ENCODE data around the gene LBHD1. TPM values are rescaled to one million over a fixed set of nuclear protein-coding genes. Genes with fewer than 3 reads are reported as not detected.
A peak's percentile ranks its signal among the peaks of the same experiment; 100 is the strongest.
"Not testable (repeated sequence)": the region's sequence is repeated elsewhere in the genome, so short reads cannot be mapped to it uniquely, and the experiment has no call there.

The LBHD1 gene
- total RNA-seq, 1 experiment from 2014 or later = 16.1 TPM

- Histone ChIP-seq H3K79me2 (ENCODE audit: low read depth) (peaks cover 19% of the 10 kb centered on the region), H2AFZ (peak overlapping the region; percentile 85), H3K9me2 (ENCODE audit: insufficient read depth) (no peaks in the 10 kb centered on the region), H4K20me1 (ENCODE audit: insufficient read depth) (no peaks in the 10 kb centered on the region), H3F3A (ENCODE audit: insufficient read depth, low read depth) (peaks cover 34% of the 10 kb centered on the region), H3K27ac (peak overlapping the region; percentile 79), H3K36me3 (ENCODE audit: low read depth) (peaks cover 6% of the 10 kb centered on the region; the same call in 1 of the 2 replicates), H3K4me3 (peak overlapping the region; percentile 89), H3K4me2 (peak overlapping the region; percentile 96), H3K9me3 (ENCODE audit: insufficient read depth, low read depth) (no peaks in the 10 kb centered on the region), H3K4me1 (replicated peaks; ENCODE audit: insufficient read depth) (peaks cover 30% of the 10 kb centered on the region), H3K27me3 (ENCODE audit: insufficient read depth, low read depth) (no peaks in the 10 kb centered on the region)
- POLR2A ChIA-PET (ENCODE audit: unreplicated experiment) = interaction anchor here (0.5 to 1.2 kb wide), 5 partner anchors 10 to 66 kb away, joined by 3 to 15 read pairs (median 5); partner anchors contain the start of genes C11orf98, CSKMT, POLR2G and TAF6L
- TSS peak; percentile 4 for BruUV-seq (replicated peaks)
- peak; percentile 50 to 66 for DNase-seq
- intact Hi-C loops (cut with micrococcal nuclease; ENCODE audit: unreplicated experiment) = loop anchor here (5.0 kb wide), 2 partner anchors 93 to 137 kb away; partner anchors contain the start of genes EML3 and ROM1
- no peak; the same call in 1 of the 2 replicates for TF ChIP-seq CTCF (conservative IDR thresholded peaks at IDR 0.05)
- TF ChIP-seq EZH2 (IDR thresholded peaks at IDR 0.05; ENCODE audit: low read depth) = no peak
- CTCF ChIA-PET = interaction anchor here (0.6 to 1.3 kb wide), 4 partner anchors 12 to 94 kb away, joined by 3 to 14 read pairs (median 4); no protein-coding TSS in a partner anchor
Measured at GRCh38 chr11:62705413-62705812, 33.3 kb upstream of the LBHD1 start.

- peaks cover 25% of the 10 kb centered on the region for H3F3A ChIP-seq (ENCODE audit: insufficient read depth, low read depth)
- H4K20me1 ChIP-seq (ENCODE audit: insufficient read depth); H3K9me3 ChIP-seq (ENCODE audit: insufficient read depth, low read depth); H2AFZ ChIP-seq; H3K4me2 ChIP-seq; POLR2A ChIA-PET (ENCODE audit: unreplicated experiment); intact Hi-C loops (cut with micrococcal nuclease; ENCODE audit: unreplicated experiment); H3K27me3 ChIP-seq (ENCODE audit: insufficient read depth, low read depth); H3K36me3 ChIP-seq (ENCODE audit: low read depth); H3K4me3 ChIP-seq; H3K27ac ChIP-seq; BruUV-seq (replicated peaks); H3K9me2 ChIP-seq (ENCODE audit: insufficient read depth); DNase-seq: not testable (repeated sequence)
- H3K79me2 ChIP-seq (ENCODE audit: low read depth) = peaks cover 19% of the 10 kb centered on the region
- CTCF ChIA-PET = interaction anchor here (0.6 kb wide), 1 partner anchor 24 kb away, joined by 3 read pairs; no protein-coding TSS in a partner anchor
- peaks cover 24% of the 10 kb centered on the region for H3K4me1 ChIP-seq (replicated peaks; ENCODE audit: insufficient read depth)
Measured at GRCh38 chr11:62703921-62704320, 31.9 kb upstream of the LBHD1 start.

GRCh38 chr11:62702246-62702645 is 30.2 kb upstream of the LBHD1 start:
- intact Hi-C loops (cut with micrococcal nuclease; ENCODE audit: unreplicated experiment) = no loop called here
- Histone ChIP-seq H4K20me1 (ENCODE audit: insufficient read depth) (no peaks in the 10 kb centered on the region), H3K27me3 (ENCODE audit: insufficient read depth, low read depth) (no peaks in the 10 kb centered on the region), H3F3A (ENCODE audit: insufficient read depth, low read depth) (peaks cover 25% of the 10 kb centered on the region), H3K36me3 (ENCODE audit: low read depth) (peaks cover 6% of the 10 kb centered on the region; the same call in 1 of the 2 replicates), H3K4me3 (no peak overlapping the region), H3K4me2 (no peak overlapping the region), H3K9me3 (ENCODE audit: insufficient read depth, low read depth) (no peaks in the 10 kb centered on the region), H3K27ac (no peak overlapping the region), H3K9me2 (ENCODE audit: insufficient read depth) (no peaks in the 10 kb centered on the region), H2AFZ (no peak overlapping the region), H3K79me2 (ENCODE audit: low read depth) (peaks cover 19% of the 10 kb centered on the region), H3K4me1 (replicated peaks; ENCODE audit: insufficient read depth) (peaks cover 14% of the 10 kb centered on the region)
- no peak for DNase-seq
- CTCF ChIA-PET = no interaction called here
- TF ChIP-seq EZH2 (IDR thresholded peaks at IDR 0.05; ENCODE audit: low read depth) (no peak), CTCF (conservative IDR thresholded peaks at IDR 0.05) (no peak)
- no TSS peak for BruUV-seq (replicated peaks)
- POLR2A ChIA-PET (ENCODE audit: unreplicated experiment) = no interaction called here
